BLaER1 (cell line): ENCODE results near the gene CCDC85A.

Experiments
- H3K27ac ChIP-seq: shearing (Covaris generic); formaldehyde crosslinking; 2 replicates; pipeline ENCODE4 v1.8.1; 2022
- H3K27me3 ChIP-seq: shearing (Covaris generic); formaldehyde crosslinking; 2 replicates; pipeline ENCODE4 v1.8.1; 2022
- H3K36me3 ChIP-seq: shearing (Covaris generic); formaldehyde crosslinking; 2 replicates; pipeline ENCODE4 v1.8.1; 2022
- H3K4me1 ChIP-seq: shearing (Covaris generic); formaldehyde crosslinking; 2 replicates; pipeline ENCODE4 v1.8.1; 2022
- H3K4me2 ChIP-seq: shearing (Covaris generic); formaldehyde crosslinking; 2 replicates; pipeline ENCODE4 v1.8.1; 2022
- H3K4me3 ChIP-seq: shearing (Covaris generic); formaldehyde crosslinking; 2 replicates; pipeline ENCODE4 v1.8.1; 2022
- H3K9ac ChIP-seq: shearing (Covaris generic); formaldehyde crosslinking; 2 replicates; pipeline ENCODE4 v1.8.1; 2022
- H3K9me3 ChIP-seq: shearing (Covaris generic); formaldehyde crosslinking; 2 replicates; pipeline ENCODE4 v1.8.1; 2022
- H4K20me1 ChIP-seq: shearing (Covaris generic); formaldehyde crosslinking; 2 replicates; pipeline ENCODE4 v1.8.1; 2022
- Cebpa-rat ChIP-seq: shearing (Covaris generic); IDR thresholded peaks from 2 replicates; pipeline ENCODE4 v1.8.1; 2022

Gene CCDC85A

GRCh38 chr2:56191617-56192016 lies 7.8 kb downstream of the CCDC85A start:
- Histone ChIP-seq H3K36me3 (no peaks in the 10 kb centered on the region), H3K27me3 (peaks cover 12% of the 10 kb centered on the region), H3K27ac (no peak overlapping the region), H3K9ac (no peak overlapping the region), H4K20me1 (no peaks in the 10 kb centered on the region), H3K4me1 (no peaks in the 10 kb centered on the region), H3K9me3 (no peaks in the 10 kb centered on the region), H3K4me3 (no peak overlapping the region), H3K4me2 (no peak overlapping the region)
- no peak for TF ChIP-seq Cebpa-rat

- H3K27ac ChIP-seq: no peak overlapping the region
- peaks cover under 1% of the 10 kb centered on the region; the same call in 1 of the 2 replicates for H3K27me3 ChIP-seq
- no peak overlapping the region for H3K4me3 ChIP-seq
- no peak overlapping the region for H3K9ac ChIP-seq
- no peak for TF ChIP-seq Cebpa-rat
- H3K4me2 ChIP-seq: no peak overlapping the region
- H3K36me3 ChIP-seq: no peaks in the 10 kb centered on the region
- no peaks in the 10 kb centered on the region for H3K9me3 ChIP-seq
- H3K4me1 ChIP-seq: no peaks in the 10 kb centered on the region
- no peaks in the 10 kb centered on the region for H4K20me1 ChIP-seq
Measured at GRCh38 chr2:56192664-56193305, 9.0 kb downstream of the CCDC85A start.

- H3K9ac ChIP-seq: no peak overlapping the region
- H3K27ac ChIP-seq: no peak overlapping the region
- H3K4me2 ChIP-seq: no peak overlapping the region
- no peaks in the 10 kb centered on the region for H3K36me3 ChIP-seq
- H3K27me3 ChIP-seq: no peaks in the 10 kb centered on the region
- no peak overlapping the region for H3K4me3 ChIP-seq
- no peaks in the 10 kb centered on the region for H4K20me1 ChIP-seq
- no peaks in the 10 kb centered on the region for H3K9me3 ChIP-seq
- no peak for TF ChIP-seq Cebpa-rat
- no peaks in the 10 kb centered on the region for H3K4me1 ChIP-seq
Measured at GRCh38 chr2:56195563-56195962, 11.8 kb downstream of the CCDC85A start.

DNA sequence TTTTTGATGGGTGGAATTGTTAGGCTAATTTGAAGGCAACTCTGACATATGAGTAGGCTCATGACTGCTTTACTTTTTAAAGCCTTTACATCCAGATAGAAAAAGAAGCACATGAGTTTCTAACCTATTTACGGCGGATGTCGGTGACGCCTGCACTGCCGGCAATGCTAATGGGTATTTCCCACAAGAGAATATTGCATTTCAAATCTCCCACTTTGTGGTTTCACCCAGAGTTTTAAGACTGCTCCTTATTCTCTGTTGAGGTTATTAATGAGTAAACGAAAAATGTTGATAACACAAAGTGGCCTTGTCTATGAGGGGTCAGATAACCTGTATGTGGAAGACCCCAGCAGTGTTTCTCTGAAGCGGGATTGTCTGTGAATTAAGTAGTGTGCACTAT lies 14.0 kb downstream of the CCDC85A start:
- Histone ChIP-seq H3K4me3 (no peak overlapping the region), H3K4me1 (no peaks in the 10 kb centered on the region), H3K36me3 (no peaks in the 10 kb centered on the region), H3K27me3 (no peaks in the 10 kb centered on the region), H3K9me3 (no peaks in the 10 kb centered on the region), H3K27ac (no peak overlapping the region), H3K9ac (no peak overlapping the region), H3K4me2 (no peak overlapping the region), H4K20me1 (no peaks in the 10 kb centered on the region)
- TF ChIP-seq Cebpa-rat: no peak

- Histone ChIP-seq H3K4me2 (no peak overlapping the region), H3K9me3 (no peaks in the 10 kb centered on the region), H3K4me1 (no peaks in the 10 kb centered on the region), H3K36me3 (no peaks in the 10 kb centered on the region), H3K4me3 (no peak overlapping the region), H3K27ac (no peak overlapping the region), H3K27me3 (no peaks in the 10 kb centered on the region), H4K20me1 (no peaks in the 10 kb centered on the region), H3K9ac (no peak overlapping the region)
- TF ChIP-seq Cebpa-rat: no peak
Measured at GRCh38 chr2:56198936-56199335, 15.1 kb downstream of the CCDC85A start.

DNA sequence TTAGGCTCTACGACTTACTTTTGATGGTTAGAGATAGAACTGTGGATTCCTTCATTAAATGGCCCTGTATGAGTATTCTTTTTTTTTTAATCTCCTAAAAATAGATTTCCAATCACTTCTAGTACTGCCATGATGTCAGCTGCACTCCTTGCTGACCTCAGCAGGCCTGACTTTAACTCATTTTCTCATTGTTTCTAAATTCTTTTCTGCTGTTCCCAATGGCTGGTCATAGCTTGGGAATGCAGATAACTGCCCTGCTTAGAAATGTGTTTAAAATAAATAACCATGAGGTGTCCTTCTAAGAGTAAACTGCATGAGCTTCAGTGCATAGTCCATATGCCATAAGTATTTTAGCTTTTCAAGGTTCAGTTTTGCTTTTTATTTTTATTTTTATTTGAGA lies 15.7 kb downstream of the CCDC85A start:
- no peaks in the 10 kb centered on the region for H3K36me3 ChIP-seq
- H3K4me2 ChIP-seq: no peak overlapping the region
- no peak overlapping the region for H3K27ac ChIP-seq
- no peak overlapping the region for H3K4me3 ChIP-seq
- no peak overlapping the region for H3K9ac ChIP-seq
- H3K9me3 ChIP-seq: no peaks in the 10 kb centered on the region
- no peaks in the 10 kb centered on the region for H3K27me3 ChIP-seq
- no peaks in the 10 kb centered on the region for H4K20me1 ChIP-seq
- no peaks in the 10 kb centered on the region for H3K4me1 ChIP-seq
- TF ChIP-seq Cebpa-rat: no peak

- H3K27me3 ChIP-seq: no peaks in the 10 kb centered on the region
- no peak overlapping the region for H3K9ac ChIP-seq
- H3K4me1 ChIP-seq: no peaks in the 10 kb centered on the region
- no peaks in the 10 kb centered on the region for H4K20me1 ChIP-seq
- H3K9me3 ChIP-seq: no peaks in the 10 kb centered on the region
- no peak for TF ChIP-seq Cebpa-rat
- H3K27ac ChIP-seq: no peak overlapping the region
- no peak overlapping the region for H3K4me3 ChIP-seq
- no peak overlapping the region for H3K4me2 ChIP-seq
- H3K36me3 ChIP-seq: no peaks in the 10 kb centered on the region
Measured at GRCh38 chr2:56202381-56203121, 18.8 kb downstream of the CCDC85A start.

- Histone ChIP-seq H3K36me3 (no peaks in the 10 kb centered on the region), H3K9ac (no peak overlapping the region), H3K4me2 (no peak overlapping the region), H3K4me1 (no peaks in the 10 kb centered on the region), H3K4me3 (no peak overlapping the region), H3K27ac (no peak overlapping the region), H3K9me3 (no peaks in the 10 kb centered on the region), H4K20me1 (no peaks in the 10 kb centered on the region), H3K27me3 (no peaks in the 10 kb centered on the region)
- TF ChIP-seq Cebpa-rat: no peak
Measured at GRCh38 chr2:56204556-56204955, 20.8 kb downstream of the CCDC85A start.

GRCh38 chr2:56206250-56206649 lies 22.5 kb downstream of the CCDC85A start:
- H3K27ac ChIP-seq: no peak overlapping the region
- no peaks in the 10 kb centered on the region for H4K20me1 ChIP-seq
- no peak overlapping the region for H3K9ac ChIP-seq
- TF ChIP-seq Cebpa-rat: no peak
- H3K4me3 ChIP-seq: no peak overlapping the region
- no peaks in the 10 kb centered on the region for H3K4me1 ChIP-seq
- H3K9me3 ChIP-seq: no peaks in the 10 kb centered on the region
- no peaks in the 10 kb centered on the region for H3K27me3 ChIP-seq
- no peak overlapping the region for H3K4me2 ChIP-seq
- no peaks in the 10 kb centered on the region for H3K36me3 ChIP-seq

DNA sequence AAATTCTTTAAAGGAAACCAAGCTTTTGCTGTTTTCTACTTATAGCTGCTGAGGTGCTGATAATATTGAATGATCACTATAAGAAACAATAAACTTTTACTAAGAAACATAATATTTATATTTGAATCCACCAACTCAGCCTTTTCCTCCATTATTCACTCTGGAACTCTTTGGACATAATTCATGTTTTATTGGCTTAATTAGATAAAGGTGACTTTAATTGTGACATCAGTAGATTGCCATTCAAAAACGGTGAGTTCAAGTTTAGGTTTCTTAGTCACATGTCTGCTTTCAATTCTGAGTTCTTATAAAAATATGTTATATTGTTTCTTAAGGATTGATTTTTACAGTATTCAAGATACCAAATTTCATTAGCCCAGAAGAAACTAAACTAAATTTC lies 24.0 kb downstream of the CCDC85A start:
- H3K36me3 ChIP-seq: no peaks in the 10 kb centered on the region
- H3K9ac ChIP-seq: no peak overlapping the region
- H3K27me3 ChIP-seq: no peaks in the 10 kb centered on the region
- no peaks in the 10 kb centered on the region for H3K9me3 ChIP-seq
- no peak overlapping the region for H3K27ac ChIP-seq
- no peaks in the 10 kb centered on the region for H3K4me1 ChIP-seq
- TF ChIP-seq Cebpa-rat: no peak
- H3K4me2 ChIP-seq: no peak overlapping the region
- no peaks in the 10 kb centered on the region for H4K20me1 ChIP-seq
- no peak overlapping the region for H3K4me3 ChIP-seq
